ENCODE data around the gene EMC8. TPM values are rescaled to one million over a fixed set of nuclear protein-coding genes. Genes with fewer than 3 reads are reported as not detected.

The EMC8 gene
- total RNA-seq, 1 donor from 2014 or later, result 45.2 TPM

- H3K4me3 Mint-ChIP-seq (ENCODE audit: low read depth), result no peak overlapping the region
- H3K9me3 Mint-ChIP-seq (ENCODE audit: low read depth), result no peaks in the 10 kb centered on the region
- H3K27me3 Mint-ChIP-seq, result no peaks in the 10 kb centered on the region
- peaks cover 9% of the 10 kb centered on the region for H3K4me1 Mint-ChIP-seq (ENCODE audit: low read depth)
- no peak for DNase-seq (ENCODE audit: low spot score, unreplicated experiment)
- TF ChIP-seq CTCF (IDR thresholded peaks at IDR 0.05; ENCODE audit: unreplicated experiment), result no peak
- H3K27ac Mint-ChIP-seq, result peak overlapping the region; percentile 53
- peaks cover 23% of the 10 kb centered on the region for H3K36me3 Mint-ChIP-seq (ENCODE audit: insufficient read depth)
Measured at GRCh38 chr16:85782451-85782850, 16.9 kb downstream of the EMC8 start.

GRCh38 chr16:85781695-85782370, 17.5 kb downstream of the EMC8 start:
- no peak for DNase-seq (ENCODE audit: low spot score, unreplicated experiment)
- peak overlapping the region; percentile 53 for H3K27ac Mint-ChIP-seq
- H3K4me3 Mint-ChIP-seq (ENCODE audit: low read depth), result no peak overlapping the region
- H3K27me3 Mint-ChIP-seq, result no peaks in the 10 kb centered on the region
- H3K4me1 Mint-ChIP-seq (ENCODE audit: low read depth), result peaks cover 9% of the 10 kb centered on the region
- no peak for TF ChIP-seq CTCF (IDR thresholded peaks at IDR 0.05; ENCODE audit: unreplicated experiment)
- H3K36me3 Mint-ChIP-seq (ENCODE audit: insufficient read depth), result peaks cover 23% of the 10 kb centered on the region
- no peaks in the 10 kb centered on the region for H3K9me3 Mint-ChIP-seq (ENCODE audit: low read depth)

- peaks cover 9% of the 10 kb centered on the region for H3K4me1 Mint-ChIP-seq (ENCODE audit: low read depth)
- no peaks in the 10 kb centered on the region for H3K27me3 Mint-ChIP-seq
- no peak for TF ChIP-seq CTCF (IDR thresholded peaks at IDR 0.05; ENCODE audit: unreplicated experiment)
- no peaks in the 10 kb centered on the region for H3K9me3 Mint-ChIP-seq (ENCODE audit: low read depth)
- no peak for DNase-seq (ENCODE audit: low spot score, unreplicated experiment)
- H3K36me3 Mint-ChIP-seq (ENCODE audit: insufficient read depth), result peaks cover 21% of the 10 kb centered on the region
- no peak overlapping the region for H3K4me3 Mint-ChIP-seq (ENCODE audit: low read depth)
- no peak overlapping the region for H3K27ac Mint-ChIP-seq
Measured at GRCh38 chr16:85781156-85781555, 18.2 kb downstream of the EMC8 start.

GRCh38 chr16:85780281-85780680, 19.1 kb downstream of the EMC8 start:
- H3K4me3 Mint-ChIP-seq (ENCODE audit: low read depth), result no peak overlapping the region
- no peak overlapping the region for H3K27ac Mint-ChIP-seq
- no peaks in the 10 kb centered on the region for H3K27me3 Mint-ChIP-seq
- no peaks in the 10 kb centered on the region for H3K9me3 Mint-ChIP-seq (ENCODE audit: low read depth)
- no peak for DNase-seq (ENCODE audit: low spot score, unreplicated experiment)
- H3K36me3 Mint-ChIP-seq (ENCODE audit: insufficient read depth), result peaks cover 16% of the 10 kb centered on the region
- TF ChIP-seq CTCF (IDR thresholded peaks at IDR 0.05; ENCODE audit: unreplicated experiment), result no peak
- peaks cover 9% of the 10 kb centered on the region for H3K4me1 Mint-ChIP-seq (ENCODE audit: low read depth)

- TF ChIP-seq CTCF (IDR thresholded peaks at IDR 0.05; ENCODE audit: unreplicated experiment), result no peak
- Mint-ChIP-seq H3K9me3 (ENCODE audit: low read depth) (no peaks in the 10 kb centered on the region), H3K27ac (no peak overlapping the region), H3K36me3 (ENCODE audit: insufficient read depth) (peaks cover 16% of the 10 kb centered on the region), H3K27me3 (no peaks in the 10 kb centered on the region), H3K4me3 (ENCODE audit: low read depth) (no peak overlapping the region), H3K4me1 (ENCODE audit: low read depth) (peaks cover 9% of the 10 kb centered on the region)
- DNase-seq (ENCODE audit: low spot score, unreplicated experiment), result no peak
Measured at GRCh38 chr16:85778873-85779272, 20.5 kb downstream of the EMC8 start.
